Fibroblast of mammary gland (primary cell): ENCODE measurements around the gene TEX11.
"Not testable (repeated sequence)": the region's sequence is repeated elsewhere in the genome, so short reads cannot be mapped to it uniquely, and the experiment has no call there.

ENCODE experiments used
- DNase-seq: peaks from one replicate; pipeline ENCODE4 v3.0.0-alpha.2; 2010; ENCODE audit warnings: low read depth
- H3K4me3 ChIP-seq: 2 replicates; pipeline ENCODE4 v1.5.1; 2011; ENCODE audit warnings: low read depth, mild to moderate bottlenecking, low read length, moderate library complexity; ENCODE audit not compliant: control insufficient read depth
- TF ChIP-seq, protein P1 (sequence below): conservative IDR thresholded peaks from 2 replicates; pipeline ENCODE4 v1.5.1; 2011; ENCODE audit warnings: low read depth, low read length, inconsistent platforms; ENCODE audit not compliant: control insufficient read depth, insufficient read depth

TEX11 gene

GRCh38 chrX:70577442-70577841 lies 331.1 kb downstream of the TEX11 start:
- no peak overlapping the region for H3K4me3 ChIP-seq
- DNase-seq: no peak
- TF ChIP-seq, protein P1, sequence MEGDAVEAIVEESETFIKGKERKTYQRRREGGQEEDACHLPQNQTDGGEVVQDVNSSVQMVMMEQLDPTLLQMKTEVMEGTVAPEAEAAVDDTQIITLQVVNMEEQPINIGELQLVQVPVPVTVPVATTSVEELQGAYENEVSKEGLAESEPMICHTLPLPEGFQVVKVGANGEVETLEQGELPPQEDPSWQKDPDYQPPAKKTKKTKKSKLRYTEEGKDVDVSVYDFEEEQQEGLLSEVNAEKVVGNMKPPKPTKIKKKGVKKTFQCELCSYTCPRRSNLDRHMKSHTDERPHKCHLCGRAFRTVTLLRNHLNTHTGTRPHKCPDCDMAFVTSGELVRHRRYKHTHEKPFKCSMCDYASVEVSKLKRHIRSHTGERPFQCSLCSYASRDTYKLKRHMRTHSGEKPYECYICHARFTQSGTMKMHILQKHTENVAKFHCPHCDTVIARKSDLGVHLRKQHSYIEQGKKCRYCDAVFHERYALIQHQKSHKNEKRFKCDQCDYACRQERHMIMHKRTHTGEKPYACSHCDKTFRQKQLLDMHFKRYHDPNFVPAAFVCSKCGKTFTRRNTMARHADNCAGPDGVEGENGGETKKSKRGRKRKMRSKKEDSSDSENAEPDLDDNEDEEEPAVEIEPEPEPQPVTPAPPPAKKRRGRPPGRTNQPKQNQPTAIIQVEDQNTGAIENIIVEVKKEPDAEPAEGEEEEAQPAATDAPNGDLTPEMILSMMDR: no peak

DNA sequence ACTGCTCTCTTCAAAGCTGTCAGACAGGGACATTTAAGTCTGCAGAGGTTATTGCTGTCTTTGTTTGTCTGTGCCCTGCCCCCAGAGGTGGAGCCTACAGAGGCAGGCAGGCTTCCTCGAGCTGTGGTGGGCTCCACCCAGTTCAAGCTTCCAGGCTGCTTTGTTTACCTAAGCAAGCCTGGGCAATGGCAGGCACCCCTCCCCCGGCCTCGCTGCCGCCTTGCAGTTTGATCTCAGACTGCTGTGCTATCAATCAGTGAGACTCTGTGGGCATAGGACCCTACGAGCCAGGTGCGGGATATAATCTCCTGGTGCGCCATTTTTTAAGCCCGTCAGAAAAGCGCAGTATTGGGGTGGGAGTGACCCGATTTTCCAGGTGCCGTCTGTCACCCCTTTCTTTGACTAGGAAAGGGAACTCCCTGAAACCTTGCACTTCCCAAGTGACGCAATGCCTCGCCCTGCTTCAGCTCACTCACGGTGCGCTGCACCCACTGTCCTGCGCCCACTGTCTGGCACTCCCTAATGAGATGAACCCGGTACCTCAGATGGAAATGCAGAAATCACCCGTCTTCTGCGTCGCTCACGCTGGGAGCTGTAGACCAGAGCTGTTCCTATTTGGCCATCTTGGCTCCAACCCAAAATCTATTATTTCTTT lies 338.5 kb downstream of the TEX11 start:
- H3K4me3 ChIP-seq, DNase-seq: not testable (repeated sequence)

DNA sequence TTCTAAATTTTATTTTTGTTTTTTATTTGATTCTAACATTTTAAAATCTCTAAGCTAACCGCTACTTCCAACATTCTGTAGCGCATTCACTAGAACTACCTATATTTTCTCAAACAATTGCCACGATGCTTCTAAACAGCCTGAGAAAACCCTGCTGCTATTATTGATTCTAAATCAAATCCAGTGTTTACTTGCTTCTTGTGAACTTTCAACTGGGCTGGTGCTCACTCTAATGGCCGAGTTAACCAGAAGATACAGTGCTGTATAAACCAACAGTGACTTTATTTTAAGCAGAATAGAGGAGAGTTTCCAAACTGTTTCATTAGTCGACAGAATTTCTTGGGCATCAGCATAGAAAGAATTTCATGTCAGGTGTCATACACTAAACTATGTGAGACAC lies 353.6 kb downstream of the TEX11 start:
- DNase-seq: no peak
- H3K4me3 ChIP-seq: no peak overlapping the region
- TF ChIP-seq, protein P1: no peak

GRCh38 chrX:70554523-70554922 lies 354.0 kb downstream of the TEX11 start:
- H3K4me3 ChIP-seq: no peak overlapping the region
- TF ChIP-seq, protein P1: no peak
- DNase-seq: peak; percentile 36

DNA sequence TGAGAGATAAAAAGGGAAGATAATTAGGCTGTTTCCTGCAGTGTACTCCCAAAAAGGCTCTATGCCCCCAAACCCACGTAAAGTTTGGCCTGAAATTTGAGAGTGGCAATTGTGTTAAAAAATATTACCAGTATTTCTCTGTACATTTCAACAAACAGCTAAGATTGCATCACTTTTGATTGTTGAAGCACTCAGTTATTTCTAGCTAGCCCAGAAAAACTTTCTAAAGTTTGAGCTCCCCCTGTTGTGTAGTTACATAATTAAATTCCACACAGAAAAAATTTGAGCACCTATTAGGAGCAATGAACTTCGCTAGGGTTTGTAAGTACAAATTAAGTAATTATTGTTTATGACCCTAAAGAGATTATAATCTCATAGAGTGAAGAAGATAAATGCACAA lies 354.4 kb downstream of the TEX11 start:
- TF ChIP-seq, protein P1: peak; percentile 25

DNA sequence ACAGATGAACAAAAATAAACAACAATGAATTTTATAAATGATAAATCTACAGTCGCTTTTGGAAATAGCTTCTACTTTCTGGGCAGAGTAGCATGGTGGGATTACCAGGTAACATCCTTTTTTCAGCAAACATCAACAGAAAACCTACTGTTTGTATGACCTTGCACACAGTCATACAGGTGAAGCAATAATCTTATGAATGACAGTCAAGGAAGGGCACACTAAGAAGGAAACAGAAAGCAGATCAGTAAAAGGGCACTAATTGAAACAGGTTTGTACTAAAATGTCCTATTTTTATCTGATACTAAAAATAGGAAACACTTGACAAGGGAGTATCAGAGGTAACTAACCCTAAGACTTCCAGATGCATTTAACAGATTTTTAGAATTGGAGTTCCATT lies 355.0 kb downstream of the TEX11 start:
- TF ChIP-seq, protein P1: no peak
- no peak overlapping the region for H3K4me3 ChIP-seq
- no peak for DNase-seq

More for the DNA sequence above, 354.4 kb downstream of the TEX11 start:
- DNase-seq: peak; percentile 45
- H3K4me3 ChIP-seq: no peak overlapping the region

DNA sequence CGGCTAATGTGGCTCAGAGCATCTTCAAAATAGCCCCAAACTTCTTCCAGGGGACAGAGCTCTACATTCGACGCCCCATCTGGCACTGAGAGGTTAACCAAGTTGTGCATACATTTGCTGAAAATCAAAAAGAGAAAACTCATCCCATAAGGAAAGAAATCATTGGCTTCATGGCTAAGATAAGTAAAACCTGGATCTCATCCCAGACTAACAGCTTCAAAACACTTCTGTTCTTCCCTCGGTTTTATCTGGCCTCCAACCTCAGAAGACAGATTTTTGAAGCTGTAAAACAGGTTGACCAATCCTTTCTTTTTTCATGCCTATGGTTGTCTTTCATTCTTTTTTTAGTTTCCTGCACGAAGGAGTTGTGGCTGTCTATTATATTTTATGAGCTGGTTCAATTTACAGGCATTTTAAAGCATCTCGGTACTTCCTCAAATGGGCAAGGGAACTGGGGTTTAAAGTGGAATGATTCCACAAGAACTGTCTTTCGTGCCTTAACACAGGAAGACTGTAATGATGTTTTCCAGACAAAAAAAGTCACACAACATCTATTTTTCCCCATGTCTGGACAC lies 356.3 kb downstream of the TEX11 start:
- H3K4me3 ChIP-seq: no peak overlapping the region
- TF ChIP-seq, protein P1: no peak
- DNase-seq: no peak
